ENCODE results near the gene TMEM183A.

Gene TMEM183A

GRCh38 chr1:203043830-203044545, 36.8 kb downstream of the TMEM183A start:
- in situ Hi-C loops (cut with MboI; ENCODE audit: low sequenced_read_pairs), result loop anchor here (10.0 to 25.0 kb wide), 3 partner anchors 171 to 1318 kb away; partner anchors contain the start of genes OPTC, PLEKHA6 and PRELP

DNA sequence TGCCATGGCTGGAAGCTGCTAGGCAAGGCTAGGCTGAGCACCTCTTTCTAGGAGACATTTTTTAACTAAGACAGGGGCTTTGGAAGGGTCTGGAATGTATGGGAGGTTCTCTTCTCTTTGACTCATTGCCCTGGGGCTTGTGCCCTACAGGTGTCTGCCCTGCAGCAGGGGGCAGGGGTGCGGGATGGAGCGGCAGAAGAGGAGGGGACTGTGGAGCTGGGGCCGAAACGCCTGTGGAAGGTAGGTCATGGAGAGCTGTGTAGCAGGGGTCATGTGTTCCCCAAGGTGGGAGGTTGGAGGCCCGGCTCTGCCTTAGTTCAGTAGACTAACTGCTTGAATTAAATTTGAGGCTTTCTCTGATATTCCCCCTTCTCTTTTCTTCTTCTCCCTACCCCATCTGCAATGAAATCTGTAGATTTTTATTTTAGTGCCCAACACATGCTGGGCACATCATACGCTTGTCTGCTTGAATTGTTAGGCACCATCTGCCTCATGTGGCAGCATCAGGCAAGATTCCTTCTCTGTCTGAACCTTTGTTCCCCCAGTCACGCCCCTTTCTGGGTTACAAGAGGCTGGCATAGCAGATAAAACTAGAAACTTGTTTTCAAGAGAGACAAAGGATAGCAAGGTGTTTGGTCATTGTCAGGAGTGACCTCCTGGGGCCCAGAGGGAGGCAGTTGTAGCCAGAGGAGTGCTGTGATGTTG, 37.5 kb downstream of the TMEM183A start:
- in situ Hi-C loops (cut with MboI; ENCODE audit: low sequenced_read_pairs), result loop anchor here (10.0 to 25.0 kb wide), 3 partner anchors 170 to 1318 kb away; partner anchors contain the start of genes OPTC, PLEKHA6 and PRELP

- in situ Hi-C loops (cut with MboI; ENCODE audit: low sequenced_read_pairs), result loop anchor here (10.0 to 25.0 kb wide), 3 partner anchors 169 to 1317 kb away; partner anchors contain the start of genes OPTC, PLEKHA6 and PRELP
Observed at GRCh38 chr1:203045336-203045735, 38.2 kb downstream of the TMEM183A start.

DNA sequence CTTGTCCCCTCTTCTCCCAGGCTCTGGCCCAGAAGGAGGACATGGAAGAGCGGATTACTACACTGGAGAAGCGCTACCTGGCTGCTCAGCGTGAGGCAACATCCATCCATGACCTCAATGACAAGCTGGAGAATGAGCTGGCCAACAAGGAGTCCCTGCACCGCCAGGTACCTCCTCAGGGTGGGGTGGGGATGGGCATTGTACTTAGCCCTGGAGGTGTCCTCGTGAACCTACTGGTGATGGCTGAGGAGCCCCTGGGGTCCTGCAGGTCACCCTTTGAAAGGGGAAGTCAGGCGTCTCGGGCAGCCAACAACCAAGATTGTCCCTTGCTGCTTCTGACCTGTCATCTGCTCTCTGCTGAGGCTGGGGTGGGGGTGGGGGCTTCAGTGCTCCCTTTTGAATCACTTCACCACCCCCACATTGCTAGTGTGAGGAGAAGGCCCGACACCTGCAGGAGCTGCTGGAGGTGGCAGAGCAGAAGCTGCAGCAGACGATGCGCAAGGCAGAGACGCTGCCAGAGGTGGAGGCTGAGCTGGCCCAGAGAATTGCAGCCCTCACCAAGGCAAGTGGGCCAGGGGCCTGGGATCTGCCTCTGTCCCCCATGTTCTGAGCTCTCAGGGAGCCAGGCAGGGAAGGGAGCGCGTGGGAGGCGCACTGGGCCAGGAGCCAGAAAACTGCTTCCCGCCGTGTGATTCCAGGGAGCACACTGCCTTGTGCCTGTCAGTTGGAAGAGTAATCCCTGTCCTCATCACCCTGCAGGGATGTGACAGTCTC, 38.8 kb downstream of the TMEM183A start:
- in situ Hi-C loops (cut with MboI; ENCODE audit: low sequenced_read_pairs), result loop anchor here (10.0 to 25.0 kb wide), 3 partner anchors 169 to 1316 kb away; partner anchors contain the start of genes OPTC, PLEKHA6 and PRELP

GRCh38 chr1:203046984-203047630, 39.9 kb downstream of the TMEM183A start:
- in situ Hi-C loops (cut with MboI; ENCODE audit: low sequenced_read_pairs), result loop anchor here (10.0 to 25.0 kb wide), 3 partner anchors 168 to 1315 kb away; partner anchors contain the start of genes OPTC, PLEKHA6 and PRELP

GRCh38 chr1:203048086-203048485, 40.9 kb downstream of the TMEM183A start:
- in situ Hi-C loops (cut with MboI; ENCODE audit: low sequenced_read_pairs), result loop anchor here (10.0 to 25.0 kb wide), 3 partner anchors 167 to 1314 kb away; partner anchors contain the start of genes OPTC, PLEKHA6 and PRELP

GRCh38 chr1:203048555-203049051, 41.4 kb downstream of the TMEM183A start:
- in situ Hi-C loops (cut with MboI; ENCODE audit: low sequenced_read_pairs), result loop anchor here (10.0 to 25.0 kb wide), 3 partner anchors 166 to 1314 kb away; partner anchors contain the start of genes OPTC, PLEKHA6 and PRELP

GRCh38 chr1:203049077-203049476, 41.9 kb downstream of the TMEM183A start:
- in situ Hi-C loops (cut with MboI; ENCODE audit: low sequenced_read_pairs), result loop anchor here (10.0 to 25.0 kb wide), 3 partner anchors 166 to 1313 kb away; partner anchors contain the start of genes OPTC, PLEKHA6 and PRELP

GRCh38 chr1:203049576-203050180, 42.5 kb downstream of the TMEM183A start:
- in situ Hi-C loops (cut with MboI; ENCODE audit: low sequenced_read_pairs), result loop anchor here (10.0 to 25.0 kb wide), 3 partner anchors 165 to 1313 kb away; partner anchors contain the start of genes OPTC, PLEKHA6 and PRELP

DNA sequence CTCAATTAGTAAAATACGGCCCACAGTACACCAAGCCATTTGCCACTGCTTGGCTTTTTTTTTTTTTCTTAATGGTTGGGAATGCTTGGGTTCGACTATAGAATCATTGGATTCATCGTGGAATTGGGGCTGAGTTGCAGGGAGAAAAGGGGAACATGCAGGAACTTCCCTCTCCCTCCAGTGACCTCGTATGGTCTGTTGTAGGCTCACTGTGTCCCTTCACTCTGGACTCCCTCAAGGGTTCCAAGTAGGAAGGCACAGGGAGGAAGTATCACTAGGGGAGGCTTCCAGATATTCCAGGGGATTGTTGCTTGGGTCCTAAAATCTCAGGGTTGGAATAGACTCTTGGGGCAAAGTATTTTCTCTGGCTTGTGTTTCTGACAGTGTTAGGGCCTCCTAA, 43.7 kb downstream of the TMEM183A start:
- in situ Hi-C loops (cut with MboI; ENCODE audit: low sequenced_read_pairs), result no loop called here

DNA sequence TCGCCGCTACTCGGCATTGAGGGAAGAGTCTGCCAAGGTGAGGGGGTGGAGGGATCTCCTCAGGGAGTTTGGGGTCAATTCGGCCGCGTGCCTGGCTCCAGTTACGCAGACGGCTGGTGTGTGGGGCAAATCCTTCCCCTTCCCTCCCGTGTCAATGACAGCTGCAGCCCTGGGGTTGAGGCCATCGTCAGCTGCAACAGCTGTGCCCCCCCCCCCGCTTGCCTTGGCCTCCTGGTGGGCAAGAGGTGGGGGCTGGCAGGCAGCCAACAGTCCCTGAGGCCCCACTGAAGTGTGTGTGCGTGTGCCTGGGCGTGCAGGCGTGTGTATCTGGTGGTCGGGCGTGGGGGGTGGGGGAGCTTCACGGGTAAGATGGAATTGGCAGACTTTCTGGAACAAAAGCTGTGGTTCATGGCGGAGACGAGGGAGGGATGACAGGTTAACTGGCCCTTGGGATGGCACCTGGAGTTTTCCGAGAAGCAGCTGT, 44.7 kb downstream of the TMEM183A start:
- in situ Hi-C loops (cut with MboI; ENCODE audit: low sequenced_read_pairs), result no loop called here

DNA sequence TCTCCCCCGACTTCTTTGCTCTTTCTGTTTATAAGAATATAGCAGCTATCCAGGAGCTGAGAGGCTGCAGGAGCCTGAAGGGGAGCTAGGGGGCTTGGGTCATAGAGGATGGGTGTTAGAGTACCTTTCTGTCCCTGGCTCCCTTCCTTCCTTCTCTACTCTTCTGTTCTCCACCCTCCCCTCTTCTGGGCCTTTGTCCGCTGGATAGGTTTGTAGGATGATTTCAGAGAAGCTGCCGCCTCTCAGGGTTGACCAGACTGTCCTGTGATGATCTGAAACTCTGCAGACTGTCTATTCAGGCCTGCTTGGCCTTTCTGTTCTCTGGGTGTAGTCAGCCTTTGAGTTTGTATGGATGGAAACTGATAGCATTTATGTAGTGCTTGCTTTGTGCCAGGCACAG, 45.4 kb downstream of the TMEM183A start:
- in situ Hi-C loops (cut with MboI; ENCODE audit: low sequenced_read_pairs), result no loop called here

- in situ Hi-C loops (cut with MboI; ENCODE audit: low sequenced_read_pairs), result no loop called here
Observed at GRCh38 chr1:203054184-203054583, 47.0 kb downstream of the TMEM183A start.

GRCh38 chr1:203054642-203055041, 47.5 kb downstream of the TMEM183A start:
- in situ Hi-C loops (cut with MboI; ENCODE audit: low sequenced_read_pairs), result no loop called here

- in situ Hi-C loops (cut with MboI; ENCODE audit: low sequenced_read_pairs), result no loop called here
Observed at GRCh38 chr1:203055161-203055799, 48.1 kb downstream of the TMEM183A start.

DNA sequence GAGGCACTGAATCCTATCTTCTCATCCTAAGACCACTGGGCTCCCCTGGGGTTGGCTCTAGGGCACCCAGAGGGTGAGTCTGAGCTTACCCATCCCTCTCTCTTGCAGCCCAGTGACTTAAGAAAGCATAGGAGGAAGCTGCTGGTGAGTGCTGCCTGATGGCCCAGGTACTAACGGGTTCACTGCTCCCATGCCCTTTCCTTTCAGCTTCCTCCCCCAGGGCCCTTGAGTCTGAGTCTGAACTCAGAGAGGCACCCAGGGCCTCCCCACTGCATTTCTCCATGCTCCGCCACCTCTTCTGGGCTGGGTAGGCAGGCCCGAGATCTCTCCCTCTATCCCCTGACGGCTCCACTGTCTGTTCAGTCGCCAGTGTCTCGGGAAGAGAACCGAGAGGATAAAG, 48.8 kb downstream of the TMEM183A start:
- in situ Hi-C loops (cut with MboI; ENCODE audit: low sequenced_read_pairs), result no loop called here

DNA sequence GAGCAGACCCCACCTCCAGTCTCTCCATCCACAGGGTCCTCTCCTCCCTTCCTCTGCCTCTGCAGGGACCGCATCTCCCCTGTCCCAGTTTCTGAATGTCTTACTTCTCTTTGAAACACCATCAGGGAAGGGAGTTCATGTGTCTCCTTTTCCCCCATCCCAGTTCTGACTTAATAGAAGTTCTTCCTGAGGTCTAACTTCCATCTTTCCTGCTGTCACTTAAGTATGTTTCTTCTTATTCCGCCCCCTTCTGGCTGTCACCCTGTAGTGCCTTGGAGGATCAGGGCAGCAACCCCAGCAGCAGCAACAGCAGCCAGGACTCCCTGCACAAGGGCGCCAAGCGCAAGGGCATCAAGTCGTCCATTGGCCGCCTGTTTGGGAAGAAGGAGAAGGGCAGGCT, 49.3 kb downstream of the TMEM183A start:
- in situ Hi-C loops (cut with MboI; ENCODE audit: low sequenced_read_pairs), result no loop called here

DNA sequence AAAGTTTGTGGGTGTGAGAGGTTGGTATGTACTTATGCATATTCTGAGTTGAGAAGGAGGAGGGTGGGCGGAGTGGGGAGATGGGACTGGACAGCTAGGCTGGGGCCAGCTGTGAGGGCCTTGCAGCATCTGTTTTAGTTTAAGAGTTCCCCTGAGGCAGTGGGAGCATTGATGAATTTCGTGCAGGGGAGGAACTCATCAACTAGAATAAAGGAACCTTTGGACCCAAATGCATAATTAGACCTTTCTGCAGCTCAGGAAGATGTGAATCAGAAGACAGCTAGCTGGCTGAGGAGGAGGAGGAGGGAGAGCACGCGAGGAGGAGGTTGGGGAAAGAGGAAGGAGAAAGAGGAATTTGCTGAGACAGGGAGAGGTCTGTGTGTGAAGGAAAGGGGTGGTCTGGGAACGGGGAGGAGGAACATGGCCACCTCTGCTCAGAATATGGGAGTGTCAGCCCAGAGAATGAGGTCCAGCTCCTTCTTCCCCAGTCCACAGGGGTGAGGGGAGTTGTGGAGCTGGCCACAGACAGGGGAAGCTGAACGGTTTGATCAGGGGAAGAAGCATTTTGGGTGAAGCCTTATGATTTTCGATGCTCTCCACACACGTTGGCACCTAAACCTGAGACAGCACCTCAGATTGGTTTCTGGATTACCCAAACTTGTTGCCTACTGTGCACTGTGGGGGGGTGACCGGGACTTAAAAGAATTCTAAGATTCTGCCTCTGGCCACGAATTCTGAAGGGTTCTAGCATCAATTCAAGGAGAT, 50.9 kb downstream of the TMEM183A start:
- in situ Hi-C loops (cut with MboI; ENCODE audit: low sequenced_read_pairs), result no loop called here

All from HL-60/S4 (cell line).